Hematopoietic multipotent progenitor cell treated with erythropoietin and hydrocortisone succinate and interleukin-3 and kit ligand, for 8 days (in vitro differentiated cells): Measurements from ENCODE around the gene IRS2.
"Not testable (repeated sequence)": the region's sequence is repeated elsewhere in the genome, so short reads cannot be mapped to it uniquely, and the experiment has no call there.

Experiments used
- DNase-seq: peaks from one replicate; pipeline ENCODE4 v3.0.0-alpha.2; 2015

IRS2 gene

GRCh38 chr13:109786457-109787134, at the start of gene IRS2:
Gene IRS2 (minus strand): TSS chr13:109786583. CDS start chr13:109786053, 530 bp downstream.
- peak; percentile 93 for DNase-seq

- DNase-seq: no peak
Measured at GRCh38 chr13:109834973-109835720, 48.8 kb upstream of the IRS2 start.

- DNase-seq: no peak
Measured at GRCh38 chr13:109833940-109834339, 47.6 kb upstream of the IRS2 start.

- no peak for DNase-seq
Measured at GRCh38 chr13:109833071-109833470, 46.7 kb upstream of the IRS2 start.

- DNase-seq: not testable (repeated sequence)
Measured at GRCh38 chr13:109828591-109829316, 42.4 kb upstream of the IRS2 start.

- DNase-seq: not testable (repeated sequence)
Measured at GRCh38 chr13:109823201-109823600, 36.8 kb upstream of the IRS2 start.

GRCh38 chr13:109821103-109821502, 34.7 kb upstream of the IRS2 start:
- no peak for DNase-seq

GRCh38 chr13:109819874-109820273, 33.5 kb upstream of the IRS2 start:
- DNase-seq: no peak

GRCh38 chr13:109818886-109819285, 32.5 kb upstream of the IRS2 start:
- DNase-seq: no peak

- no peak for DNase-seq
Measured at GRCh38 chr13:109817591-109818535, 31.5 kb upstream of the IRS2 start.

GRCh38 chr13:109816808-109817203, 30.4 kb upstream of the IRS2 start:
- no peak for DNase-seq

- DNase-seq: no peak
Measured at GRCh38 chr13:109816112-109816807, 29.9 kb upstream of the IRS2 start.

- DNase-seq: no peak
Measured at GRCh38 chr13:109815651-109816050, 29.3 kb upstream of the IRS2 start.

- no peak for DNase-seq
Measured at GRCh38 chr13:109813663-109814062, 27.3 kb upstream of the IRS2 start.

- DNase-seq: no peak
Measured at GRCh38 chr13:109812382-109812781, 26.0 kb upstream of the IRS2 start.

GRCh38 chr13:109810761-109811510, 24.6 kb upstream of the IRS2 start:
- no peak for DNase-seq

- DNase-seq: no peak
Measured at GRCh38 chr13:109809216-109809932, 23.0 kb upstream of the IRS2 start.

GRCh38 chr13:109807345-109807744, 21.0 kb upstream of the IRS2 start:
- no peak for DNase-seq

GRCh38 chr13:109804654-109805053, 18.3 kb upstream of the IRS2 start:
- DNase-seq: no peak

GRCh38 chr13:109803825-109804224, 17.4 kb upstream of the IRS2 start:
- DNase-seq: no peak
